ENCODE data around the gene KCNH2. TPM values are rescaled to one million over a fixed set of nuclear protein-coding genes. Genes with fewer than 3 reads are reported as not detected.

Gene KCNH2
- total and polyA plus RNA-seq, 10 of the 15 experiments (the other 5 are each of a cell fraction or from before 2014, with no cell fraction given), result 0.04 to 0.24 (median 0.17) TPM; not detected in 6

DNA sequence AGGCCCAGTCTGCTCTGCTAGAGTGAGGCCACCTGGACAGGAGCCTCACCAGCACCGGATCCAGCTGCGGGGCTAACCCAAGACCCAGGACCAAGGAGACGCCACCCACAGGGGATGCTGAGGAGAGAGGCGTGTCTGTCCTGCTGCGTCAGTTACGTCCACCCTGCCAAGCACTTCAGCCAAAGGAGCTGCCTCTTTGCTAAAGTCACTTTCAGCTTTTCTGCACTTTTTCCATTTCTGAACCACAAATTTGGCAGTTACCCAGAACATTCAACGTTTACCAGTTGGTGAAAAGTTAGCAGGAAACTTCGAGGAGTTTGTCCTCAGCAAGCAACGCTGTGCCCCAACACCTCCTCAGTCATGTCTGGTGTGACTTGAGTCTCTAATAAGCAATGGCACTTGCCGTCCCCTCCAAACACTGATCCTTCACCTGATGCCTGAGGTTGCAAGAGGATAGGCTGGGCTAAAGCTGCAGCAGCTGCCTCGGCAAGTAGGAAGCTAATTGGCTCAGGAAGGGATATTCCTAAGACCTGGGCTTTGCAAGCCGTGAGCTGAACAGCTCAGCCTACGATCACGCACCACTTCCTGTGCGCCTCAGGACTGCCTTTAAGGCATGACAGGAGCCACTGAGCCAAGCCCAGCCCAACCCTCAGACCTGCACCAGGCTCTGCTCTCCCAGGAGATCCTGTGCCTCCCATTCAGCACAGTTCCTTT lies 40.1 kb downstream of the KCNH2 start (continued):
- TF ChIP-seq, protein P1, sequence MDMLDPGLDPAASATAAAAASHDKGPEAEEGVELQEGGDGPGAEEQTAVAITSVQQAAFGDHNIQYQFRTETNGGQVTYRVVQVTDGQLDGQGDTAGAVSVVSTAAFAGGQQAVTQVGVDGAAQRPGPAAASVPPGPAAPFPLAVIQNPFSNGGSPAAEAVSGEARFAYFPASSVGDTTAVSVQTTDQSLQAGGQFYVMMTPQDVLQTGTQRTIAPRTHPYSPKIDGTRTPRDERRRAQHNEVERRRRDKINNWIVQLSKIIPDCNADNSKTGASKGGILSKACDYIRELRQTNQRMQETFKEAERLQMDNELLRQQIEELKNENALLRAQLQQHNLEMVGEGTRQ (IDR thresholded peaks at IDR 0.05; ENCODE audit: borderline replicate concordance, low read depth, low read length), result no peak
- TF ChIP-seq HDAC2 (IDR thresholded peaks at IDR 0.05) (no peak), MTA3 (IDR thresholded peaks at IDR 0.05; ENCODE audit: borderline replicate concordance, low read length) (no peak), ZNF207 (IDR thresholded peaks at IDR 0.05; ENCODE audit: borderline replicate concordance) (no peak)
- TF ChIP-seq, protein P2, sequence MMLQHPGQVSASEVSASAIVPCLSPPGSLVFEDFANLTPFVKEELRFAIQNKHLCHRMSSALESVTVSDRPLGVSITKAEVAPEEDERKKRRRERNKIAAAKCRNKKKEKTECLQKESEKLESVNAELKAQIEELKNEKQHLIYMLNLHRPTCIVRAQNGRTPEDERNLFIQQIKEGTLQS (IDR thresholded peaks at IDR 0.05; ENCODE audit: borderline replicate concordance, extremely low read depth, low read depth, low read length), result no peak

DNA sequence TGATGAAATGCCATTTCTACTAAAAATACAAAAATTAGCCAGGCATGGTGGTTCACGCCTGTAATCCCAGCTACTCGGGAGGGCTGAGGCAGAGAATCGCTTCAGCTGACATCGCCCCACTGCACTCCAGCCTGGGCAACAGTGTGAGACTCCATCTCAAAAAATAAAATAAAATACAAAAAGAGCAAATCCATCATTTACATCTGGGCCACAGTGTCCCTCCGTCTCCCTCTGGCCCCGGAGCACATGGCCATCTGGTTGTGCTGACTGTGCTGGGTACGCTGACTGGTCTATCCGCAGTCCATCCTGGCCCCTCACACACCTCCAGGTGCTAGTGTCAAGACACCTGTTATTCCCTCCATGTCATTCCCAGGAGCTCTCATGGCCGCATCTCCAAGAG lies 42.1 kb downstream of the KCNH2 start:
- H3K9ac ChIP-seq (ENCODE audit: control insufficient read depth, insufficient read depth, low read length), result no peak overlapping the region
- H3K27me3 ChIP-seq (replicated peaks in 1 of 2; ENCODE audit: control insufficient read depth in 2 of 2, insufficient read depth in 2 of 2, low read length in 1 of 2), result peaks cover 0 to 2% of the 10 kb centered on the region in 2 experiments; a peak in 1 of 4 replicates
- no peak overlapping the region for H3K4me2 ChIP-seq (ENCODE audit: control insufficient read depth, insufficient read depth)
- H3K79me2 ChIP-seq (ENCODE audit: control insufficient read depth, insufficient read depth, low read length), result no peaks in the 10 kb centered on the region
- SMC1A ChIA-PET (ENCODE audit: uncharacterized antibody, unreplicated experiment), result no interaction called here
- no peak overlapping the region for H2AFZ ChIP-seq (ENCODE audit: control insufficient read depth, low read depth, low read length)
- BruUV-seq (replicated peaks), result no TSS peak
- H4K20me1 ChIP-seq (ENCODE audit: control insufficient read depth, insufficient read depth), result no peaks in the 10 kb centered on the region
- H3K4me1 ChIP-seq (ENCODE audit: control insufficient read depth, insufficient read depth, low read length), result no peaks in the 10 kb centered on the region
- no peak overlapping the region for H3K4me3 ChIP-seq
- CTCF ChIA-PET, result no interaction called here
- in situ Hi-C loops (cut with MboI) (no loop called here), intact Hi-C loops (cut with micrococcal nuclease; ENCODE audit: unreplicated experiment) (no loop called here)
- no peak overlapping the region for H3K27ac ChIP-seq (ENCODE audit: control insufficient read depth, insufficient read depth)
- DNase-seq (ENCODE audit: low read depth, low spot score) (no peak), ATAC-seq (no peak), FAIRE-seq (no peak)
- TF ChIP-seq HDAC2 (IDR thresholded peaks at IDR 0.05) (no peak), SUPT20H (IDR thresholded peaks at IDR 0.05; ENCODE audit: borderline replicate concordance, control insufficient read depth, low read depth, low read length) (no peak), SPI1 (IDR thresholded peaks at IDR 0.05; ENCODE audit: borderline replicate concordance, insufficient read depth, low read depth, low read length) (no peak)
- TF ChIP-seq, protein P3, sequence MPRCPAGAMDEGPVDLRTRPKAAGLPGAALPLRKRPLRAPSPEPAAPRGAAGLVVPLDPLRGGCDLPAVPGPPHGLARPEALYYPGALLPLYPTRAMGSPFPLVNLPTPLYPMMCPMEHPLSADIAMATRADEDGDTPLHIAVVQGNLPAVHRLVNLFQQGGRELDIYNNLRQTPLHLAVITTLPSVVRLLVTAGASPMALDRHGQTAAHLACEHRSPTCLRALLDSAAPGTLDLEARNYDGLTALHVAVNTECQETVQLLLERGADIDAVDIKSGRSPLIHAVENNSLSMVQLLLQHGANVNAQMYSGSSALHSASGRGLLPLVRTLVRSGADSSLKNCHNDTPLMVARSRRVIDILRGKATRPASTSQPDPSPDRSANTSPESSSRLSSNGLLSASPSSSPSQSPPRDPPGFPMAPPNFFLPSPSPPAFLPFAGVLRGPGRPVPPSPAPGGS (IDR thresholded peaks at IDR 0.05; ENCODE audit: borderline replicate concordance, insufficient read depth, low read depth, low read length, poor library complexity, severe bottlenecking), result no peak
- TF ChIP-seq, protein P4, sequence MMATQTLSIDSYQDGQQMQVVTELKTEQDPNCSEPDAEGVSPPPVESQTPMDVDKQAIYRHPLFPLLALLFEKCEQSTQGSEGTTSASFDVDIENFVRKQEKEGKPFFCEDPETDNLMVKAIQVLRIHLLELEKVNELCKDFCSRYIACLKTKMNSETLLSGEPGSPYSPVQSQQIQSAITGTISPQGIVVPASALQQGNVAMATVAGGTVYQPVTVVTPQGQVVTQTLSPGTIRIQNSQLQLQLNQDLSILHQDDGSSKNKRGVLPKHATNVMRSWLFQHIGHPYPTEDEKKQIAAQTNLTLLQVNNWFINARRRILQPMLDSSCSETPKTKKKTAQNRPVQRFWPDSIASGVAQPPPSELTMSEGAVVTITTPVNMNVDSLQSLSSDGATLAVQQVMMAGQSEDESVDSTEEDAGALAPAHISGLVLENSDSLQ (IDR thresholded peaks at IDR 0.05), result no peak
- TF ChIP-seq, protein P5, sequence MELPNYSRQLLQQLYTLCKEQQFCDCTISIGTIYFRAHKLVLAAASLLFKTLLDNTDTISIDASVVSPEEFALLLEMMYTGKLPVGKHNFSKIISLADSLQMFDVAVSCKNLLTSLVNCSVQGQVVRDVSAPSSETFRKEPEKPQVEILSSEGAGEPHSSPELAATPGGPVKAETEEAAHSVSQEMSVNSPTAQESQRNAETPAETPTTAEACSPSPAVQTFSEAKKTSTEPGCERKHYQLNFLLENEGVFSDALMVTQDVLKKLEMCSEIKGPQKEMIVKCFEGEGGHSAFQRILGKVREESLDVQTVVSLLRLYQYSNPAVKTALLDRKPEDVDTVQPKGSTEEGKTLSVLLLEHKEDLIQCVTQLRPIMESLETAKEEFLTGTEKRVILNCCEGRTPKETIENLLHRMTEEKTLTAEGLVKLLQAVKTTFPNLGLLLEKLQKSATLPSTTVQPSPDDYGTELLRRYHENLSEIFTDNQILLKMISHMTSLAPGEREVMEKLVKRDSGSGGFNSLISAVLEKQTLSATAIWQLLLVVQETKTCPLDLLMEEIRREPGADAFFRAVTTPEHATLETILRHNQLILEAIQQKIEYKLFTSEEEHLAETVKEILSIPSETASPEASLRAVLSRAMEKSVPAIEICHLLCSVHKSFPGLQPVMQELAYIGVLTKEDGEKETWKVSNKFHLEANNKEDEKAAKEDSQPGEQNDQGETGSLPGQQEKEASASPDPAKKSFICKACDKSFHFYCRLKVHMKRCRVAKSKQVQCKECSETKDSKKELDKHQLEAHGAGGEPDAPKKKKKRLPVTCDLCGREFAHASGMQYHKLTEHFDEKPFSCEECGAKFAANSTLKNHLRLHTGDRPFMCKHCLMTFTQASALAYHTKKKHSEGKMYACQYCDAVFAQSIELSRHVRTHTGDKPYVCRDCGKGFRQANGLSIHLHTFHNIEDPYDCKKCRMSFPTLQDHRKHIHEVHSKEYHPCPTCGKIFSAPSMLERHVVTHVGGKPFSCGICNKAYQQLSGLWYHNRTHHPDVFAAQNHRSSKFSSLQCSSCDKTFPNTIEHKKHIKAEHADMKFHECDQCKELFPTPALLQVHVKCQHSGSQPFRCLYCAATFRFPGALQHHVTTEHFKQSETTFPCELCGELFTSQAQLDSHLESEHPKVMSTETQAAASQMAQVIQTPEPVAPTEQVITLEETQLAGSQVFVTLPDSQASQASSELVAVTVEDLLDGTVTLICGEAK (IDR thresholded peaks at IDR 0.05; ENCODE audit: borderline replicate concordance), result no peak
- WGBS (ENCODE audit: insufficient coverage, insufficient replicate concordance, low lambda C conversion rate, missing lambda C conversion rate), result 46% methylated on average over 9 of the region's 9 CpGs
- H3K36me3 ChIP-seq (ENCODE audit: control insufficient read depth in 2 of 2, insufficient read depth in 2 of 2, low read length in 1 of 2), result no peaks in the 10 kb centered on the region
- no peaks in the 10 kb centered on the region for H3K9me3 ChIP-seq (replicated peaks; ENCODE audit: control insufficient read depth, insufficient read depth, low read length)
- POLR2A ChIA-PET, result no interaction called here
- RAD21 ChIA-PET (ENCODE audit: unreplicated experiment), result no interaction called here
